Measurements from ENCODE around the gene ADAMTS6.

The ADAMTS6 gene

GRCh38 chr5:65120371-65120967 lies 361.3 kb downstream of the ADAMTS6 start:
- no peak overlapping the region for H4K12ac ChIP-seq (ENCODE audit: low read depth, low read length)
- no peak overlapping the region for H3K4me2 ChIP-seq (ENCODE audit: low read length)
- H3K9me3 ChIP-seq (ENCODE audit: insufficient read depth, low read depth, low read length) = no peaks in the 10 kb centered on the region
- no peaks in the 10 kb centered on the region for H3K27me3 ChIP-seq (ENCODE audit: insufficient read depth, low read length)
- WGBS (ENCODE audit: extremely low coverage, insufficient coverage, insufficient read length) = no CpG with 5 or more reads among the region's 2 CpGs
- no peak overlapping the region for H4K91ac ChIP-seq (ENCODE audit: low read depth, low read length)
- H3K79me2 ChIP-seq (ENCODE audit: control insufficient read depth, insufficient read depth, low read length, poor library complexity) = no peaks in the 10 kb centered on the region
- H3K9ac ChIP-seq (ENCODE audit: low read length) = no peak overlapping the region
- no peak overlapping the region for H2AFZ ChIP-seq (ENCODE audit: insufficient read depth, low read length, poor library complexity)
- H2AK5ac ChIP-seq (ENCODE audit: low read length) = no peak overlapping the region
- H3K4me3 ChIP-seq (ENCODE audit: low read depth, low read length) = no peak overlapping the region
- H4K8ac ChIP-seq (ENCODE audit: low read depth, low read length) = no peak overlapping the region
- H2BK12ac ChIP-seq (ENCODE audit: low read length) = no peak overlapping the region
- H3K79me1 ChIP-seq (ENCODE audit: low read length) = peaks cover 2% of the 10 kb centered on the region
- no peaks in the 10 kb centered on the region for H3K36me3 ChIP-seq (ENCODE audit: control insufficient read depth in 1 of 2, insufficient read depth in 2 of 2, low read length in 2 of 2)
- no peak for DNase-seq
- no peak overlapping the region for H3K4ac ChIP-seq (ENCODE audit: low read depth, low read length)
- no peaks in the 10 kb centered on the region for H3K4me1 ChIP-seq (ENCODE audit: control insufficient read depth in 1 of 2, insufficient read depth in 2 of 2, low read length in 2 of 2)
- no peak overlapping the region for H2BK120ac ChIP-seq (ENCODE audit: insufficient read depth, low read length, poor library complexity)
- H3K18ac ChIP-seq (ENCODE audit: low read length) = no peak overlapping the region
- H3K23ac ChIP-seq (ENCODE audit: low read length) = no peak overlapping the region
- H2BK5ac ChIP-seq (ENCODE audit: low read depth, low read length, poor library complexity) = no peak overlapping the region
- no peak overlapping the region for H3K27ac ChIP-seq (ENCODE audit: low read depth, low read length)
- no peak overlapping the region for H3K14ac ChIP-seq (ENCODE audit: low read length)

GRCh38 chr5:65117525-65117924 lies 364.2 kb downstream of the ADAMTS6 start:
- Histone ChIP-seq H3K23ac (ENCODE audit: low read length) (no peak overlapping the region), H3K18ac (ENCODE audit: low read length) (no peak overlapping the region), H3K4me3 (ENCODE audit: low read depth, low read length) (no peak overlapping the region), H4K91ac (ENCODE audit: low read depth, low read length) (no peak overlapping the region), H3K14ac (ENCODE audit: low read length) (no peak overlapping the region), H3K27me3 (ENCODE audit: insufficient read depth, low read length) (no peaks in the 10 kb centered on the region), H4K12ac (ENCODE audit: low read depth, low read length) (no peak overlapping the region), H2BK120ac (ENCODE audit: insufficient read depth, low read length, poor library complexity) (no peak overlapping the region), H2BK5ac (ENCODE audit: low read depth, low read length, poor library complexity) (no peak overlapping the region), H3K9ac (ENCODE audit: low read length) (no peak overlapping the region), H2AFZ (ENCODE audit: insufficient read depth, low read length, poor library complexity) (no peak overlapping the region), H2BK12ac (ENCODE audit: low read length) (no peak overlapping the region), H3K79me1 (ENCODE audit: low read length) (no peaks in the 10 kb centered on the region), H2AK5ac (ENCODE audit: low read length) (no peak overlapping the region), H3K4me1 (ENCODE audit: control insufficient read depth in 1 of 2, insufficient read depth in 2 of 2, low read length in 2 of 2) (no peaks in the 10 kb centered on the region), H3K27ac (ENCODE audit: low read depth, low read length) (no peak overlapping the region), H3K9me3 (ENCODE audit: insufficient read depth, low read depth, low read length) (no peaks in the 10 kb centered on the region), H3K4ac (ENCODE audit: low read depth, low read length) (no peak overlapping the region), H3K36me3 (ENCODE audit: control insufficient read depth in 1 of 2, insufficient read depth in 2 of 2, low read length in 2 of 2) (no peaks in the 10 kb centered on the region), H4K8ac (ENCODE audit: low read depth, low read length) (no peak overlapping the region), H3K79me2 (ENCODE audit: control insufficient read depth, insufficient read depth, low read length, poor library complexity) (no peaks in the 10 kb centered on the region), H3K4me2 (ENCODE audit: low read length) (no peak overlapping the region)
- WGBS (ENCODE audit: extremely low coverage, insufficient coverage, insufficient read length) = no CpG with 5 or more reads among the region's 2 CpGs
- no peak for DNase-seq

- H3K36me3 ChIP-seq (ENCODE audit: control insufficient read depth in 1 of 2, insufficient read depth in 2 of 2, low read length in 2 of 2) = no peaks in the 10 kb centered on the region
- no peak overlapping the region for H4K91ac ChIP-seq (ENCODE audit: low read depth, low read length)
- no peaks in the 10 kb centered on the region for H3K79me1 ChIP-seq (ENCODE audit: low read length)
- no peak overlapping the region for H2BK12ac ChIP-seq (ENCODE audit: low read length)
- no peak overlapping the region for H3K4ac ChIP-seq (ENCODE audit: low read depth, low read length)
- no peaks in the 10 kb centered on the region for H3K9me3 ChIP-seq (ENCODE audit: insufficient read depth, low read depth, low read length)
- H2BK120ac ChIP-seq (ENCODE audit: insufficient read depth, low read length, poor library complexity) = no peak overlapping the region
- H3K27me3 ChIP-seq (ENCODE audit: insufficient read depth, low read length) = no peaks in the 10 kb centered on the region
- H3K18ac ChIP-seq (ENCODE audit: low read length) = no peak overlapping the region
- no peak overlapping the region for H3K9ac ChIP-seq (ENCODE audit: low read length)
- no peak overlapping the region for H2BK5ac ChIP-seq (ENCODE audit: low read depth, low read length, poor library complexity)
- H2AK5ac ChIP-seq (ENCODE audit: low read length) = no peak overlapping the region
- no CpG with 5 or more reads among the region's 2 CpGs for WGBS (ENCODE audit: extremely low coverage, insufficient coverage, insufficient read length)
- no peaks in the 10 kb centered on the region for H3K79me2 ChIP-seq (ENCODE audit: control insufficient read depth, insufficient read depth, low read length, poor library complexity)
- no peak overlapping the region for H3K4me2 ChIP-seq (ENCODE audit: low read length)
- H3K27ac ChIP-seq (ENCODE audit: low read depth, low read length) = no peak overlapping the region
- no peak overlapping the region for H3K14ac ChIP-seq (ENCODE audit: low read length)
- H3K4me1 ChIP-seq (ENCODE audit: control insufficient read depth in 1 of 2, insufficient read depth in 2 of 2, low read length in 2 of 2) = no peaks in the 10 kb centered on the region
- no peak overlapping the region for H3K23ac ChIP-seq (ENCODE audit: low read length)
- DNase-seq = no peak
- no peak overlapping the region for H4K8ac ChIP-seq (ENCODE audit: low read depth, low read length)
- H3K4me3 ChIP-seq (ENCODE audit: low read depth, low read length) = no peak overlapping the region
- no peak overlapping the region for H2AFZ ChIP-seq (ENCODE audit: insufficient read depth, low read length, poor library complexity)
- H4K12ac ChIP-seq (ENCODE audit: low read depth, low read length) = no peak overlapping the region
Measured at GRCh38 chr5:65113771-65114170, 367.9 kb downstream of the ADAMTS6 start.

- no peak for DNase-seq
- Histone ChIP-seq H3K36me3 (ENCODE audit: control insufficient read depth in 1 of 2, insufficient read depth in 2 of 2, low read length in 2 of 2) (no peaks in the 10 kb centered on the region), H3K9ac (ENCODE audit: low read length) (no peak overlapping the region), H3K14ac (ENCODE audit: low read length) (no peak overlapping the region), H3K23ac (ENCODE audit: low read length) (no peak overlapping the region), H3K18ac (ENCODE audit: low read length) (no peak overlapping the region), H2AFZ (ENCODE audit: insufficient read depth, low read length, poor library complexity) (no peak overlapping the region), H3K79me1 (ENCODE audit: low read length) (peaks cover 3% of the 10 kb centered on the region), H3K9me3 (ENCODE audit: insufficient read depth, low read depth, low read length) (no peaks in the 10 kb centered on the region), H4K91ac (ENCODE audit: low read depth, low read length) (no peak overlapping the region), H2BK120ac (ENCODE audit: insufficient read depth, low read length, poor library complexity) (peak overlapping the region; percentile 51), H3K79me2 (ENCODE audit: control insufficient read depth, insufficient read depth, low read length, poor library complexity) (no peaks in the 10 kb centered on the region), H3K4ac (ENCODE audit: low read depth, low read length) (no peak overlapping the region), H3K4me3 (ENCODE audit: low read depth, low read length) (no peak overlapping the region), H2AK5ac (ENCODE audit: low read length) (no peak overlapping the region), H3K4me2 (ENCODE audit: low read length) (no peak overlapping the region), H2BK12ac (ENCODE audit: low read length) (peak overlapping the region; percentile 91), H4K12ac (ENCODE audit: low read depth, low read length) (no peak overlapping the region), H3K27ac (ENCODE audit: low read depth, low read length) (no peak overlapping the region), H3K27me3 (ENCODE audit: insufficient read depth, low read length) (no peaks in the 10 kb centered on the region), H2BK5ac (ENCODE audit: low read depth, low read length, poor library complexity) (peak overlapping the region; percentile 63), H4K8ac (ENCODE audit: low read depth, low read length) (no peak overlapping the region), H3K4me1 (ENCODE audit: control insufficient read depth in 1 of 2, insufficient read depth in 2 of 2, low read length in 2 of 2) (no peaks in the 10 kb centered on the region)
- WGBS (ENCODE audit: extremely low coverage, insufficient coverage, insufficient read length) = no CpG with 5 or more reads among the region's 12 CpGs
Measured at GRCh38 chr5:65111961-65112658, 369.6 kb downstream of the ADAMTS6 start.
